ENCODE measurements around the gene ZBTB8OS. TPM values are rescaled to one million over a fixed set of nuclear protein-coding genes. Genes with fewer than 3 reads are reported as not detected.

Gene ZBTB8OS
- total and polyA plus RNA-seq, 3 donors from 2014 or later: 37.2 to 43.4 (median 39.3) TPM

- Histone ChIP-seq H3K4me1 (no peaks in the 10 kb centered on the region), H3K36me3 (ENCODE audit: low read depth, missing control alignments) (no peaks in the 10 kb centered on the region), H3K27ac (no peak overlapping the region), H3K9me3 (no peaks in the 10 kb centered on the region), H3K4me3 (peak overlapping the region; percentile 36 to 60), H3K27me3 (no peaks in the 10 kb centered on the region)
- 6 to 10% methylated on average over 12 of the region's 12 CpGs for WGBS, 2 donors
- no peak for DNase-seq
- intact Hi-C loops (cut with DNase I; ENCODE audit: low total_unique reads): no loop called here
- TF ChIP-seq POLR2A (IDR thresholded peaks at IDR 0.05): no peak
- no peak for TF ChIP-seq CTCF (IDR thresholded peaks at IDR 0.05)
Measured at GRCh38 chr1:32611859-32612188, 38.5 kb downstream of the ZBTB8OS start.

GRCh38 chr1:32609180-32609579, 41.2 kb downstream of the ZBTB8OS start:
- Histone ChIP-seq H3K4me3 (no peak overlapping the region), H3K27ac (no peak overlapping the region), H3K27me3 (no peaks in the 10 kb centered on the region), H3K9me3 (no peaks in the 10 kb centered on the region), H3K36me3 (ENCODE audit: low read depth, missing control alignments) (no peaks in the 10 kb centered on the region), H3K4me1 (no peaks in the 10 kb centered on the region)
- DNase-seq: no peak
- 71% methylated on average over 4 of the region's 4 CpGs for WGBS, 2 donors
- intact Hi-C loops (cut with DNase I; ENCODE audit: low total_unique reads): no loop called here
- no peak for TF ChIP-seq CTCF (IDR thresholded peaks at IDR 0.05)
- TF ChIP-seq POLR2A (IDR thresholded peaks at IDR 0.05): no peak

- Histone ChIP-seq H3K4me1 (no peaks in the 10 kb centered on the region), H3K27me3 (no peaks in the 10 kb centered on the region), H3K36me3 (ENCODE audit: low read depth, missing control alignments) (no peaks in the 10 kb centered on the region), H3K9me3 (no peaks in the 10 kb centered on the region), H3K27ac (no peak overlapping the region), H3K4me3 (no peak overlapping the region)
- no peak for DNase-seq
- intact Hi-C loops (cut with DNase I; ENCODE audit: low total_unique reads): no loop called here
- WGBS, 2 donors: 93 to 96% methylated on average over 4 to 11 of the region's 11 CpGs
- no peak for TF ChIP-seq POLR2A (IDR thresholded peaks at IDR 0.05)
- TF ChIP-seq CTCF (IDR thresholded peaks at IDR 0.05): no peak
Measured at GRCh38 chr1:32606565-32607371, 43.6 kb downstream of the ZBTB8OS start.

- no peak overlapping the region for H3K27ac ChIP-seq
- no peaks in the 10 kb centered on the region for H3K27me3 ChIP-seq
- TF ChIP-seq CTCF (IDR thresholded peaks at IDR 0.05) (no peak), POLR2A (IDR thresholded peaks at IDR 0.05) (no peak)
- no peak for DNase-seq
- no peaks in the 10 kb centered on the region for H3K4me1 ChIP-seq
- intact Hi-C loops (cut with DNase I; ENCODE audit: low total_unique reads): no loop called here
- no peaks in the 10 kb centered on the region for H3K36me3 ChIP-seq (ENCODE audit: low read depth, missing control alignments)
- no peaks in the 10 kb centered on the region for H3K9me3 ChIP-seq
- no peak overlapping the region for H3K4me3 ChIP-seq
- WGBS, 2 donors: 92 to 97% methylated on average over 3 to 17 of the region's 17 CpGs
Measured at GRCh38 chr1:32605711-32606424, 44.5 kb downstream of the ZBTB8OS start.
